Hippocampal formation (tissue), 2 donors: ENCODE data around the gene RELN.
"Not testable (repeated sequence)": the region's sequence is repeated elsewhere in the genome, so short reads cannot be mapped to it uniquely, and the experiment has no call there.

ENCODE experiments used
- DNase-seq, 2 donors: peaks; one replicate each; lab custom pipeline; 2025; lab: John Stamatoyannopoulos, UW

RELN gene

DNA sequence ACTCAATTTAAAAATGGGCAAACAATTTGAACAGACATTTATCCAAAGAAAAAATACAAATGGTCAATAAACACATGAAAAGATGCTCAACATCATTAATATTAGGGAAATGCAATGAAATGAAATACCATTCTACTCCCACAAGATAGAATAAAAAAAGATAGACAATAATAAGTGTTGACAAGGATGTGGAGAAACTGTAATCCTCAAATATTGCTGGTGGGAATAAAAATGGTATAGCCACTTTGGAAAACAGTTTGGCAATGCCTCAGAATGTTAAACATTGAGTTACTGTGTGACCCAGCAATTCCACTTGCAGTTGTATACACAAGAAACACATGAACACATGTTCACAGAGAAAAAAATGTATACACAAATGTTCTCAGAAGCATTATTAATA is 197.6 kb downstream of the RELN start:
- DNase-seq, result no peak

DNA sequence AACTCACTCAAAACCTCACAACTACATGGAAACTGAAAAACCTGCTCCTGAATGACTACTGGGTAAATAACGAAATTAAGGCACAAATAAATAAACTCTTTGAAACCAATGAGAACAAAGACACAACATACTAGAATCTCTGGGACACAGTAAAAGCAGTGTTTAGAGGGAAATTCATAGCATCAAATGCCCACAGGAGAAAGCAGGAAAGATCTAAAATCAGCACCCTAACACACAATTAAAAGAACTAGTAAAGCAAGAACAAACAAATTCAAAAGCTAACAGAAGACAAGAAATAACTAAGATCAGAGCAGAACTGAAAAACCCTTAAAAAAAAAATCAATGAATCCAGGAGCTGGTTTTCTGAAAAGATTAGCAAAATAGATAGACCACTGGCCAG is 202.4 kb downstream of the RELN start:
- not testable (repeated sequence) for DNase-seq

DNA sequence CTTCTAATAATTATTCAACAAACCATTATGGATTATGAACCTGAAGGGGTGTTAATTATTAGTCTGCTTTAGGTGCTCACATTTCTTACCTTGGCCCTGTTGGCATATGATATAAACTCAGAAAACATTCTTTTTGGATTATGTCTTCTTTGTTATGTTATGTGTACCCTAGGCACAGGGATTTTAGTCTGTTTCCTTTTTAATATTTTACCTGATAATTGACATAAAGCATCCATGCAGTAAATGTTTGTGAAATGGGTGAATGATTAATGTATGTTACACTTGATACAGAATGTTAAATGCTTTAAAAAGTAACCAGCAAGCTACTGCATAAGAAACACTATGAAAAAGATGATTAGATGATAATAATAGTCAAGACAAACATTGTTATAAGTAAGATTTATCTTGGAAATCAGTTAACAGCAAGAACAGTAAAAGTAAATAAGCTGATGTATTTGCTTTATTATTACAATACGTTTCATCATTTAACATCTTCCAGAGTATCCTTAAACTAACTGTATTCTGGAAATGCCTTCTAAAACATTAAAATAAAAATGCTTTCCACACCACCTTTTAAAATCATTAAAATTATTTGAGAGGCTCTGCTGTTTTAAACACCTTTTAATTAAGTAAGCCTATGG is 204.7 kb downstream of the RELN start:
- no peak for DNase-seq

DNA sequence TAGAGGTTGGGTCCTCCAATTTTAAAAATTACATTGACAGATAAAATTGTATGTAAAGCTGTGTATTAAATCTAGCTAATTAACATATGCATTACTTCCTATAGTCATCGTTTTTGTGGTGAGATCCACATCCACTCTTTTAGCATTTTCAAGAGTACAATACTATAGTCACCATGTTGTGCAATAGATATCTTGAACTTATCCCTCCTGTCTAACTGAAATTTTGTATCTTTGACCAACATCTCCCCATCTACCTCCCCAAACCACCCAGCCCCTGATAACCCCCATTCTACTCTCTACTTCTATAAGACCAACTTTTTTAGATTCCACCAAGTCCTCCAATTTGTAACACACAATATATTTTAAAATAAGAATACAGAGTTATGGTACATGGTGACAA is 208.0 kb downstream of the RELN start:
- DNase-seq, result no peak

DNA sequence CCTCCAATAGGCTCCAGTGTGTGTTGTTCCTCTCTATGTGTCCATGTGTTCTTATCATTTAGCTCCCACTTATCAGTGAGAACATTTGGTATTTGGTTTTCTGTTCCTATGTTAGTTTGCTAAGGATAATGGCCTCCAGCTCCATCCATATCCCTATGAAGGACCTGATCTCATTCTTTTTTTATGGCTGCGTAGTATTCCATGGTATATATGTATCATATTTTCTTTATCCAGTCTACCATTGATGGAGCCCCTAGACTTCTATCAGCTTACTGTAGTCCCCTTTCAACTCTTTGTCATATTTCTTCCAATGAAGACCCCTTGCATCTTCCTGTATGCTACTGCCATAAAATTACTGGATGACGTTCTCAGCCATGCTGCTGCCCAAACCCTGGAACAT is 208.9 kb downstream of the RELN start:
- not testable (repeated sequence) for DNase-seq

DNA sequence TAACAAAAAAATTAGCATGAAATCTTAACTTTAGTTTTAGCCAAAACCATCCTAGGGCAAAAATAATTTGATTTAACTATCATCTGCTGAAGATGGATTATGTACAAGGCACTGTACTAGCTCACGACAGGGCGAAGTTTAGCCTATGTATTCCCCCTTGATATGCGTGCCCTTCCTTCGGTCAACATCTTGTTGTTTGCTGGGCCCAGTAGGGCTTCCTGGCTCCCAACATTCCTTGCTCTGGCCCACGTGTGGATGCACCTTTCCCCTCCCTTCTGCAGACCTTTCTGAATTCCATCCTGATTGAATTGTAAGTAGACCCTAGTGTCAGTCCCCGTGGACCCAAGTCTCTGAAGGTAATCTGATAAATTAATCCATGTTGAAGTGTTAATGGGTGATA is 212.0 kb downstream of the RELN start:
- DNase-seq, result no peak

DNA sequence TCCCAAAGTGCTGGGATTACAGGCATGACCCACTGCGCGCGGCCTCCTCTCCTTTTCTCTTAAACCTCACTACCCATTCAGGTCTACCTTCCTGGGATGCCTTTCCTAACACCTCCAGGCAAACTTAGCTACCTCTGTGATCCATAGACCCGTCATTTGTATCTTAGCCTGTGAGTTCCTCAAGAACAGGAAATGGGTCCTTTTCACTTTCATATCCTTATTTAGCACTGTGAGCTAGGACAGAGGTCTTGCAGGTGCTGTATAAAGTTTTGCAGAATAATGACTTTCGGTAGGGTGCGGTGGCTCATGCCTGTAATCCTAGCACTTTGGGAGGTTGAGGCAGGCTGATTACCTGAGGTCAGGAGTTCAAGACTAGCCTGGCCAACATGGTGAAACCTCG is 215.7 kb downstream of the RELN start:
- no peak for DNase-seq

DNA sequence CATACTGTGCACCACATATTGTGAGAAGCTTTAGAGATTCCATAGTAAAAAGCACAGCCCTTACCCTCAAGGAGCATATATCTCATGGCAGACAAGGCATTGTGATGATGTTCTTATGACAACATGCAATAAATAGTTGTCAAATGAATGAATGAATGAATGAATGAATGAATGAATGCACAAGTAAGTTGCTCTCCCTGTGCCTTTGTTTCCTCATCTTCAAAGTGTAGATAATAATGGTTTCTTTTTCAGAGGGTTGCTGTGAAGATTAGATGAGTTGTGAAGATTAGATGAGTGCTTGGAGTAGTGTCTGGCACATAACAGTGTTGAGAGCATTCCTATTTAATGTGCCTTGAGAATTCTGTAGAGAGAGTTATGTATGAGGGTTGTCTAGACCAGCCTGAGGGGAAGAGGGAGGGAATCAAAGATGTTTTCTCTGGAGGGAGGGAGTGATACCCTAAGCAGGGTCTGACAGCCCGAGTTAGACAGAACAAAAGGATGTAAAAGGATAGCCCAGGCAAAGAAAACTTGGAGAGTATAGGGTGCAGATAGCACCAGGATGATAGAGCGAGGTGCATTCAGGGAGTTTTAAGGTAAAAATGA is 217.2 kb downstream of the RELN start:
- DNase-seq, result no peak

DNA sequence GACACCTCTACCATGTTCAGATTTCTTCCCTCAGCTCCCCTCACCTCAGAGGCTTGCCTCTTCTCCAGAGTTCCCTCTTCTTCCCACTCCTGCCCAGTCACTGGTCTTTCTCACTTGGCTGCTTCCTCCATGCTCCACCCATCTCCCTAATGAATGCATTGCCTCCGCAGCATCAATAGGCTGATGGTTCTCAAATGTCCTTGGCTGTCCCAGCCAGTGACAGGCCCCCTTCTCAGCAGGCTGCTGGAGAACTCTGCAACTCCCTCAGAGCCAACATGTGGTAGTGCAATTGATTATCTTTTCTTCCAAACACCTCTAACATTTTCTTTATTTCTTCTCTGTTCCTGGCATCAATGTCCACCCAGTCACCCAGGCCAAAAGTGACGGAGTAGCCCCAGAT is 218.2 kb downstream of the RELN start:
- DNase-seq, result no peak

DNA sequence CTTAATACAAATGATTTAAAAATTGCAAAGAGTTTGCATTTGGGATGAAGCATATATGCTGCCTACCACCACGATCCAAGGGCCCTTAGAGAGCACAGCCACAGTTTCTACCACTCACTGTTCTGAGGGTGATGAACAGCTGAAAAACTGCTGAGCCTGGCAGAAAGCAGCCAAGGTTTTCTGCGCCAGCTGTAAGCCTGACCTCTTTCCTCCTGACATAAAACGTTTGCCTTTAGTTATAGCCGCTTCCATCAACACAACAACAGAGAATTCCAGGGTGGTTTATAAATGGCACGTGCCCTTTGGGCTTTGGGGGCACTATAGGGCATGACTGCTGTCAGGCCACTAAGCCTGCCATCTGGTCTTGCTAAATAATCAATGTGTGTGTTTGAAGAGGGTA is 222.8 kb downstream of the RELN start:
- no peak for DNase-seq

DNA sequence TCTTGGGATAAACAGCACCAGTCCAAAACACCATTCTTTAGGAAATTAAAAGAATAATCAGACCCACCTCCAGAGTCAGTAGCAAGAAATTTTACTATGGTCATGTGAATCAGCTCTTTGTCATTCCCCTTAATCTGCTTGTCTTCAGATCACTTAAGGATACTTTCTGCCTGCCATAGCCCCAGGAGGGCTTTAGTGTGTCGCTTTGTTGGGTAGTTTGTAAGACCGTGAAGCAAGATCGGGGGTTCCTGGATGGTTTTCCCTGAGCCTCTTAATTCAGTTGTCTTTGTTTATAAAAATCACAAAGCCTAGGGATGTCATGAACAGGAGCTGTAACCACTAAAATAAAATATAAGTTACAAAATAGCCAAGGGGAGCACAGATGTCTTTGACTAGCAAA is 223.6 kb downstream of the RELN start:
- no peak for DNase-seq

DNA sequence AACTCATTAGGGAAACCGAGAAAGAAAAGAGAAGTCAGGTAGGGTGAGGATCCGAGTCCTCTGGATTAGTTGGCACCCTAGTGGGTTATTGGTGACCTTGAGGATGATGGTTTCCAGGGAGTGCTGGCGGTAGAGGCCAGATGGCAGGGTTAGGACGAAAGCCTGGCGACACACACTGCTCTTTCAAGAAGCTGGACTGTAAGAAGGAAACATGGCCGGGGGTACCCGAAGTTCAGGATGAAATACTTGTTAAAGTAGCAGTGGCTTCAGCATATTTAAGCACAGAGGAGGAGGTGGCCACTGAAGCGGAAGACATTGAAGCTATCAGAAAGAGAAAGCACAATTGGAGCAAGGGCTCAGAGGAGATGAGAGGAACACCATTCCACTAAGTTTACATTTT is 224.6 kb downstream of the RELN start:
- no peak for DNase-seq

DNA sequence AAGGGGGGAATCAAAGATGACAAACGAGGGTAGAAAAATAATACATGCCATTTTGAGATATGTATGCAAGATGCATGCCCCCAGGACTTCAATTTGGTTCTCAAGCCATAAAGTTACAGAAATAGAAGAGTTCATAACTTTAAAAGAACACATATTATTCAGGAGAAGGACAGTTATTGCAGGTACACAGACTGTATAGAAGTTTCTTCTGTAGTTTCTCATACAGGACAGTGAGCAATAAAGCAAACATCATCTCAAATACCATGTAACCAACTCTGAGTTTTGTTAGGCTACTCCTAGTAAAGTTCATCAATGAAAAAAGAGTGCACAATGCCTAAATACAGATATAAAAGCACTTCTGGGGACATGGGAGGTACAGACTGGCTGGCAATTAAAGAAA is 226.6 kb downstream of the RELN start:
- DNase-seq, result no peak

DNA sequence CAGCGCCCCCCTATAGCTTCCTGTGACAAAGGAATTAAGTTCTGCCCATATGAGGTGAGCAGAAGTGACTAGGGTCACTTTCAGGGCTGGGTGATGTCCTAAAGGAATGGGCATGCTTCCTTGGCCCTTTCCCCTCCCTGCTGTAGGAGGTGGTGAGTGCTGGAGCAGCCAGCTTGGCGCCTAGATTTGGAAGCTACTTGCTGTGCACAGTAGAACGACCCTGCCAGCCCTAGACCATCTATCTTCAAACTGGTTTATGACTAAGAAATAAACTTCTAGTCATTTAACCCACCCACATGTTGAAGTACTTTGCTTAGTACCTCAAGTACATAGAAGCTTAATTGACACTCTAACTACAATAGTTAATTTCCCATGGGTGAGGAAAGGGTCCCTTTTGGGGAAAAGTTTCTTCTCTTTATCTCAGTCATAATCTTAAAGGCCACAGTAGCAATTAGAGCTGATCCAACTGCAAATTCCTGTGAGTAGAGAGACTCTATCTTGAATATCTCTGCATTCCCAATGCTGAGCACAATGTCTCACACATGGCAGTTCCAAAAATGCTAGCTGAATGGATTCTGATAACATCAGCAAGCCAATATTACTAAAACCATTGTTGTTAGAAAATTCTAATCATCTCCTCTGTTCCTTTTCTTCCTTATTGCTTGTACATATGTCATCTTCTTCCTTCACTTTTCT is 227.2 kb downstream of the RELN start:
- DNase-seq, result no peak

DNA sequence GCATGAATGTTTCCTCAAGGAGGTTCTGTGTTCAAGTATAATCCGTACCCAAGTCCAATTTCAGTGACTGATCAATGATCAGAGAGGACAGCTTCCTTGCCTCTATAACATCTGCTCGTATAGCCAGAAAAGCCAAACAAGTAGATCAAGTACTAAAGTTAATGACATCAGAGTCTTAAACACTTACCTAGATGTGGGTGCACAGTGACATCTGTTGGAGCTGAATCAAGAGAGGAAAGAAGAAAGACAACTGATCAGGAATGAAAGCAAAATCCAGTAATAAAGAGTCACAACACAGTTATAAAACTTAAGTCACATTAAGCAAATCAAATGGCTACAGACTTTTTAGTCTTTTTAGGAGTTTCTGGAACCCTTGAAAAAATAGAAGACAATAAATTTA is 236.5 kb downstream of the RELN start:
- no peak for DNase-seq

DNA sequence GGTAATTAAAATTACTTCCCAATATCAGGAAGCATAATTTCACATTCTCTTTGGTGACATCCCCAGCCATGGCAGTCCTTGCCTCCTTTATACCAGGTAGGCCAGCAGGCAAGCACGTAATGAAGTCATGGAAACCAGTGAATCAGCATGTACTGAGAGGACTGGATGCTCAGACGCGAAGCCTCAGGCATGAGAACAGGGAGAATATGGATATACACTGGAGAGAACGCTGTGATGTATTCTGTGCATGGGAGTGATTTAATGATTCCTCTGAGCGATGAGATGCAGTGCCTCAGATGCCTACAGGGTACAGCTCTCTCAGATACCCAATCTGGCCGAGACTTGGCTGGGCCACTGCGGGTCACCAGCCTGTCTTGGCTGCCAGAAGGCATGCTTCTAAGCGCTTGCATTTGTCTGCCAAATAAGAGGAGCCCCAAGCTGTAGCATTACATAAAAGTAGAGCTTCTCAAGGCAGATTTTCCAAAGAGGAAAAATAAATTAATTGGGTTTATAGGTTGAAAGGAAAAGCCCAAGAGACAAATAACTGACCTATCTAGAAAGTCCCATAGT is 238.1 kb downstream of the RELN start:
- DNase-seq, result no peak

DNA sequence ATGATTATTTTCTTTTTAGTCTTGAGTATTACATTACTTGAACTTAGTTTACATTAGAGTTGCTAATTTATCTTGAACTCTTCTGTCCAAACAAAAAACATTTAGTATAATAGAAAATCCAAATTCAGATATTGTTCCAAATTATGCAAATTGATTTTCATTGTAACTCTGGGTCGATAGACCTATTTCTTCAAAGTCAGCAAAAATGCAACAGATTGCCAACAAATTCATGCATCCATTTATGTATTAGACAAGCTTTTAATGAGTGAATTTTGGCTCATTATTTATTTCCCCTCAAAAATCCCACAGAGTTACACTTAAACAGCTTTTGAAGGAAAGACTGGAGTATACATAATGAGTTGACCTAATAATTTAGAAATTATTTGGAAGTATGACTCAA is 240.8 kb downstream of the RELN start:
- no peak for DNase-seq

DNA sequence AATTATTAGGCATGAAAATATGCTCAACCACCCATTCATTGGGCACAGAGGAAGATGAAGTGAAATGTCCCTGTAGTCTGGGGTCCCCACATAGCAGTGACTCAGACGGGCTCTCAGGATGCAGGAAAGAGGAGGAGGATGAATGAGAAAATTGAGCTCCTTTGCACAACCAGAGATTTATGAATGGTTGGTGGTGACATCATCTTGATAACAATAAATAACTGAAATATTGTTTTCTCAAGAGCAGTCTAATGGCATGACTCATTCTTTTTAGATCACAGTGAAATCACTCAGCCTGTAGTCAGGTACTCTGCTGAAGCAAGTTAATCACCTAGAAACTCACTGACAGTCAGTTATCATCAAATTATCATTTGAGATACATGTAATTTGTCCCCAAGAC is 254.1 kb downstream of the RELN start:
- DNase-seq, result no peak

DNA sequence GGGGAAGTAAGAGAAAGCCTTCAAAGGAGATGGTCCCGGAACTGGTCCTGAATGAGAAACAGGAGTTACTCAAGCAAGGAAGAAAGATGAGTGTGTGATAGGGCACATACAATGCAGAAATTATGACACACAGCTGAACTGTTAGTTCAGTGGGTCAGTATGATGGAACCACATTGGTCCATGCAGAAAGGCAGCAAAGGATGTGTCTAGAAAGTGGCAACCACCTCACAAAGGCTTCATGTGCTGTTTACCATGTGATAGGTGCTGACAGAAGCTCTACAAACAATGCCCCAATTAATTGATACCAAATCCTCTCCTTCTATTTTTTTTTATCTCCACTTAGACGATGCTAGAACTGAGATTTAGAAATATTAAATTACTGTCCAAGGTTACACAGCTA is 258.3 kb downstream of the RELN start:
- no peak for DNase-seq

DNA sequence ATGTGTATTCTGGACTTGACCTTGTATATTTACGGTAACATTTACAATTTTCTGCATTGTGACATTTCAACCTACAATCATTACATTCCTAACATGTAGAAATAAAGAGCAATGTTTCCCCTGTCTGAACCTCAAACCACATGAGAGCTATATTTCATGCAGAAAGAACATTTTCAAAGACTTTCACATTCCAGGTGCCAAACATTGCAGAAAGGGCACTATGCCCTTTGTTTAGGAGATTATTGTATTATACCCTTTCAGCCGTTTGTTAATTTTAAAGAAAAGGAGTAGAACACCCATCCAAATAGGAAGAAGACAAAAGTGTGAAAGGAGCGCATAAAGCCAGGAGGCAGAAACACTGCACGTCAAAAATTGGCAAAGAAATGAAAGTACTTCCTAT is 260.4 kb downstream of the RELN start:
- DNase-seq, result no peak

DNA sequence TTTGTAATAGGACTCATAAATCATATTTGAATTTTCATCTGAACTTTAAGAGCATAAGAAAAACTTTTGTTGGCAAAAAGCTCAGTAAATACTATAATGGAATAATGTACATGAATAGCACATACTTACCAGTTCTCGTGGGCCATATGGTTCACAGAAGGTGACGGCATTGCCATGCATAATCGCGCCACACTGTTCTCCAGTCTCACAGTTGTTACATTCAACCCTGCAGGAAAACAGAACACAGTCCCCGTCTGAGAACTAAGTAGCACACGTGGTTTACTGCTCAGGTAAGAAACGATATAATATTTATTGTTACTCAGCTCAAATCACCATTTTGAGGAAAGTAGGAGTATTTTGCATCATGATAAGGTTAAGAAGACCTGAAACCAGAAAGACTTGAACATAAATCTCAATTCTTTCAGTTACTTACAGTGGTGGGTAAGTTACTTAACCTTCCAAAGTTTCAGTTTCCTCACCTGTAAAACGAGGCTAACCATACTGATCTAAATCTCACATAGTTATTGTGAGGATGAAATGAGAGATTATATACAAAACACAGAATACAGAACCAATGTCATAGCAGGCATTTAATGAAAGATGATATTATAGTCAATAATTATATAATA is 261.4 kb downstream of the RELN start:
- DNase-seq, result no peak

DNA sequence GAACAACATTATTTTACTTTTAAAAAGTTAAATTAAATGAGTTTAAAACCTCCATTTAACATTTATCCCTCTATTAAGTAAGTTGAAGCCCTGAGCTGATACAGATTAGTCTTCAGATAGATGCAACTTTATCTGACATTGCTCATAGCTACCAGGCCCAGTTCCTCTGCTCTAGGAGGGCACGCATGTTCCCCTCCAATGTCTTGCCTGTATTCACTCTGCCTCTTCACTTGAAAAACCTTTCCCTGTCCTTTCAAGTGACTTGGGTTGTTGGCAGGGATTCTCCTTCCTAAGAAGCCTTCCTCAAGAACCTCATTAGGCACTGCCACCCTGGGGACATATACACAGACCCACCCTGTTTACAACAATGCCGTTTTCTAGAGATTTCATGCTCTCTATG is 270.4 kb downstream of the RELN start:
- no peak for DNase-seq
